Right ventricle myocardium superior (tissue), 1 donor: ENCODE data around the gene CARNS1. TPM values are rescaled to one million over a fixed set of nuclear protein-coding genes. Genes with fewer than 3 reads are reported as not detected.

Experiments used
- ATAC-seq: fragments of 200-7000 bp; cut with Tn5 transposase; one replicate; pipeline ENCODE4 v1.9.1; 2020; ENCODE audit warnings: mild to moderate bottlenecking; ENCODE audit not compliant: poor library complexity
- DNase-seq: peaks from one replicate; pipeline ENCODE4 v3.0.0-alpha.2; 2020
- intact Hi-C: fragments of 100-400 bp; cut with DNase I; formaldehyde crosslinking; loops from one replicate; pipeline ENCODE4 v1.11.2; 2022
- total RNA-seq: library from RNA; stranded (reverse); fragmentation: NEBNext Ultra II Directional; extraction: Animal tissue kit (Norgen Biotek cat#: 25700); gene quantifications from one replicate; pipeline ENCODE4 v1.2.1, GENCODE V29; 2021
- donor health status: DM: no; HTN: yes; CAD: no; lungs with severe emphysema.

CARNS1 gene
- total RNA-seq, 1 donor from 2014 or later = 15.0 TPM

GRCh38 chr11:67435031-67435726, 19.7 kb downstream of the CARNS1 start:
- no peak for ATAC-seq
- intact Hi-C loops = no loop called here
- DNase-seq = no peak

- no peak for ATAC-seq
- no peak for DNase-seq
- intact Hi-C loops = no loop called here
Observed at GRCh38 chr11:67435727-67436458, 20.4 kb downstream of the CARNS1 start.

- DNase-seq = no peak
- ATAC-seq = no peak
- intact Hi-C loops = no loop called here
Observed at GRCh38 chr11:67436459-67437081, 21.1 kb downstream of the CARNS1 start.

GRCh38 chr11:67437082-67437808, 21.8 kb downstream of the CARNS1 start, which contains the start of gene PTPRCAP:
Gene PTPRCAP, minus strand, starts transcription at chr11:67437682. Its CDS starts 63 bp downstream, at chr11:67437619.
- no peak for DNase-seq
- no peak for ATAC-seq
- intact Hi-C loops = no loop called here

- DNase-seq (no peak), ATAC-seq (no peak)
- intact Hi-C loops = no loop called here
Observed at GRCh38 chr11:67437809-67438157, 22.3 kb downstream of the CARNS1 start.

GRCh38 chr11:67438158-67438902, 22.9 kb downstream of the CARNS1 start:
- DNase-seq (no peak), ATAC-seq (no peak)
- intact Hi-C loops = no loop called here

- DNase-seq = no peak
- ATAC-seq = no peak
- intact Hi-C loops = no loop called here
Observed at GRCh38 chr11:67439321-67440228, 24.1 kb downstream of the CARNS1 start.

- no peak for DNase-seq
- intact Hi-C loops = no loop called here
- no peak for ATAC-seq
Observed at GRCh38 chr11:67440229-67441097, 25.0 kb downstream of the CARNS1 start.

- DNase-seq (no peak), ATAC-seq (no peak)
- intact Hi-C loops = no loop called here
Observed at GRCh38 chr11:67441098-67441563, 25.7 kb downstream of the CARNS1 start.

- intact Hi-C loops = no loop called here
- ATAC-seq (no peak), DNase-seq (no peak)
Observed at GRCh38 chr11:67441731-67442351, 26.4 kb downstream of the CARNS1 start.

GRCh38 chr11:67442504-67443404, 27.3 kb downstream of the CARNS1 start:
- no peak for DNase-seq
- intact Hi-C loops = no loop called here
- ATAC-seq = no peak

- intact Hi-C loops = no loop called here
- ATAC-seq = no peak
- no peak for DNase-seq
Observed at GRCh38 chr11:67445515-67445914, 30.0 kb downstream of the CARNS1 start.

- ATAC-seq = no peak
Observed at GRCh38 chr11:67448220-67448609, 32.7 kb downstream of the CARNS1 start.

GRCh38 chr11:67449116-67449844, 33.8 kb downstream of the CARNS1 start:
- intact Hi-C loops = no loop called here
- no peak for DNase-seq
- peak; percentile 55 for ATAC-seq

More at GRCh38 chr11:67448220-67448609, 32.7 kb downstream of the CARNS1 start:
- no peak for DNase-seq
- intact Hi-C loops = no loop called here
